A673 (cell line): ENCODE data around the gene APAF1.

Experiments used
- EZH2 ChIP-seq: fragments of 200-600 bp; sonication (generic); IDR thresholded peaks from 2 replicates; pipeline ENCODE4 v1.6.1; 2017; ENCODE audit warnings: borderline replicate concordance, low read depth, mild to moderate bottlenecking, mixed read lengths, antibody characterized with exemption, low read length; ENCODE audit not compliant: poor library complexity, severe bottlenecking
- TF ChIP-seq, protein P1 (sequence below): fragments of 300-800, 200-600 bp; sonication (generic); conservative IDR thresholded peaks from 2 replicates; pipeline ENCODE4 v1.5.1; 2017; ENCODE audit warnings: low read depth, mild to moderate bottlenecking, antibody characterized with exemption, low read length, moderate library complexity, mixed read lengths

DNA sequence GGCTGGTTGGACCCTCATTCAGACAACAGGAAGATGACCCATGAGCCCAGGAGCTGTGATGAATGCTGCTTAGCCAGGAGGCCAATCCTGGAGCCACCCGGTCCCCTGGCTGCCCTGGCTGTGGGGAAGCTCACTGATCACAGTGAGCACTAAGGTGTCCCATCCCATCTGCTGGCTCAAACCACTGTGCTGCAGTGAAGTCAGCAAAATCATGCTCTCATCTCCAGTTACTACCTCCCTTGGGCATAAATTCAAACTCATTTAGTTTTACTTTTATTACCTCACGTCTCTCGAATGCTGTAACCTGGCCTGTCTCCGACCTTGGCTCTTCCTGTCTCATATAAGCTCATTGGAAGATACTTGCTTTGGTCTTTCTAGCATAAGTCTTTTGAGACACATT is 112.4 kb downstream of the APAF1 start:
- TF ChIP-seq EZH2 = no peak
- TF ChIP-seq, protein P1, sequence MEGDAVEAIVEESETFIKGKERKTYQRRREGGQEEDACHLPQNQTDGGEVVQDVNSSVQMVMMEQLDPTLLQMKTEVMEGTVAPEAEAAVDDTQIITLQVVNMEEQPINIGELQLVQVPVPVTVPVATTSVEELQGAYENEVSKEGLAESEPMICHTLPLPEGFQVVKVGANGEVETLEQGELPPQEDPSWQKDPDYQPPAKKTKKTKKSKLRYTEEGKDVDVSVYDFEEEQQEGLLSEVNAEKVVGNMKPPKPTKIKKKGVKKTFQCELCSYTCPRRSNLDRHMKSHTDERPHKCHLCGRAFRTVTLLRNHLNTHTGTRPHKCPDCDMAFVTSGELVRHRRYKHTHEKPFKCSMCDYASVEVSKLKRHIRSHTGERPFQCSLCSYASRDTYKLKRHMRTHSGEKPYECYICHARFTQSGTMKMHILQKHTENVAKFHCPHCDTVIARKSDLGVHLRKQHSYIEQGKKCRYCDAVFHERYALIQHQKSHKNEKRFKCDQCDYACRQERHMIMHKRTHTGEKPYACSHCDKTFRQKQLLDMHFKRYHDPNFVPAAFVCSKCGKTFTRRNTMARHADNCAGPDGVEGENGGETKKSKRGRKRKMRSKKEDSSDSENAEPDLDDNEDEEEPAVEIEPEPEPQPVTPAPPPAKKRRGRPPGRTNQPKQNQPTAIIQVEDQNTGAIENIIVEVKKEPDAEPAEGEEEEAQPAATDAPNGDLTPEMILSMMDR = no peak
